Measurements from ENCODE around the gene FILIP1L.

FILIP1L gene

GRCh38 chr3:99795573-99795972 lies 318.7 kb downstream of the FILIP1L start:
- no peak for DNase-seq (ENCODE audit: low spot score)

GRCh38 chr3:99794485-99794884 lies 319.8 kb downstream of the FILIP1L start:
- DNase-seq (ENCODE audit: low spot score), result no peak

DNA sequence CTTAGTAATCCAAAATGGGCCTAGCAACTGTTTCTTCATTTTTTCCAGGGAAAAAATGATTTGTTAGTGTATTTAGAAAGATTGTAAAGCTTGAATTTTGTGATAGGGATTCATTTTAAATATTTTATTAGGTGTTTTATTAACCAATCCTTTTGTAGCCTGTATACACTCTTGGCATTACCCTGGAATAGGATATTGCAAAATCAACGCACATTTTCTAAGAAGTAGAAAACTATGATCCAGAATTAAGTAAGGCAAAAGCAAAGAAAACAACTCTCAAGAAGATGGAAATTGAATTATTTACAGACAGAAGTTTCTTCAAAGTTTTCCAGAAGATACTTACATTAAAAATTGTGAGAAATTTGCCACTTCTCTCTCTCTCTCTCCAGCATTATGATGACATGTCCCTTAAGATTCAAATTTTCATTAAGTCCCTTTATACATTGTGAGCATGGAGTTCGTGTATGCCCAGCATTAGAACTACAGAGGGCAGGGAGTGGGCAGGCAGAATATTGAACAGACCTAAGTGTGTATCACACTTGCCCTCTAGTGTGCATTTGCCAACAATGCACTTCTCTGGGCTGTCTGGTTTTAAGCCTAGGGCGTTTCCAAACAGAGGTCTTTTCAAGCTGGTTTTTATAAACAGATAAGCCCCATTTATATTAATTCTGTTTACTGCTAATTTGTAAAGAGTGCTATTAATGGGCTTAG lies 325.1 kb downstream of the FILIP1L start:
- DNase-seq (ENCODE audit: low spot score), result peak; percentile 63

Measured in iPS-NIHi11 (cell line).